Mesothelial cell of epicardium (in vitro differentiated cells): ENCODE results near the gene EPN3. TPM values are rescaled to one million over a fixed set of nuclear protein-coding genes. Genes with fewer than 3 reads are reported as not detected.
A peak's percentile ranks its signal among the peaks of the same experiment; 100 is the strongest.

Source experiments
- DNase-seq, 2 experiments: peaks; one replicate each; pipeline ENCODE4 v3.0.0; 2021; ENCODE audit warnings: low spot score in 2 of 2; ENCODE audit not compliant: unreplicated experiment in 2 of 2
- H3K27ac Mint-ChIP-seq: 2 replicates; pipeline ENCODE4 v1.8.0; 2021; ENCODE audit warnings: mixed read lengths
- H3K27me3 Mint-ChIP-seq: 2 replicates; pipeline ENCODE4 v1.8.0; 2021; ENCODE audit warnings: low read depth, mixed read lengths
- H3K36me3 Mint-ChIP-seq: 2 replicates; pipeline ENCODE4 v1.8.0; 2021; ENCODE audit warnings: mixed read lengths
- H3K4me1 Mint-ChIP-seq: 2 replicates; pipeline ENCODE4 v1.8.0; 2021; ENCODE audit warnings: mixed read lengths
- H3K4me3 Mint-ChIP-seq: 2 replicates; pipeline ENCODE4 v1.8.0; 2021; ENCODE audit warnings: mild to moderate bottlenecking, moderate library complexity, mixed read lengths
- H3K9me3 Mint-ChIP-seq: 2 replicates; pipeline ENCODE4 v1.8.0; 2021; ENCODE audit warnings: mixed read lengths
- CTCF ChIP-seq: fragments of 200-600 bp; sonication (generic); IDR thresholded peaks from one replicate; pipeline ENCODE4 v1.5.0; 2021; ENCODE audit warnings: antibody characterized with exemption; ENCODE audit not compliant: unreplicated experiment
- total RNA-seq: library from RNA; stranded (reverse); gene quantifications from 3 replicates; pipeline ENCODE4 v1.2.1, GENCODE V29; 2021

Gene EPN3
- total RNA-seq, 1 donor from 2014 or later = 15.1 TPM

GRCh38 chr17:50558581-50558940 lies 26.0 kb downstream of the EPN3 start:
- no peak for DNase-seq
- Mint-ChIP-seq H3K36me3 (peaks cover 4% of the 10 kb centered on the region), H3K4me3 (peak overlapping the region; percentile 73), H3K4me1 (peaks cover 20% of the 10 kb centered on the region), H3K9me3 (no peaks in the 10 kb centered on the region), H3K27me3 (peaks cover 56% of the 10 kb centered on the region), H3K27ac (no peak overlapping the region)
- no peak for TF ChIP-seq CTCF

- H3K4me3 Mint-ChIP-seq = peak overlapping the region; percentile 73
- peaks cover 4% of the 10 kb centered on the region for H3K36me3 Mint-ChIP-seq
- peaks cover 23% of the 10 kb centered on the region for H3K4me1 Mint-ChIP-seq
- no peak overlapping the region for H3K27ac Mint-ChIP-seq
- no peak for TF ChIP-seq CTCF
- H3K27me3 Mint-ChIP-seq = peaks cover 61% of the 10 kb centered on the region
- no peaks in the 10 kb centered on the region for H3K9me3 Mint-ChIP-seq
- peak in 1 of 2 experiments; percentile 50 for DNase-seq
These were observed 26.5 kb downstream of the EPN3 start for GRCh38 chr17:50558941-50559614.

- Mint-ChIP-seq H3K36me3 (peaks cover 4% of the 10 kb centered on the region), H3K27ac (no peak overlapping the region), H3K9me3 (no peaks in the 10 kb centered on the region), H3K27me3 (peaks cover 66% of the 10 kb centered on the region), H3K4me1 (peaks cover 28% of the 10 kb centered on the region), H3K4me3 (peak overlapping the region; percentile 73)
- DNase-seq = peak in 1 of 2 experiments; percentile 53
- TF ChIP-seq CTCF = no peak
These were observed 27.2 kb downstream of the EPN3 start for GRCh38 chr17:50559674-50560184.

GRCh38 chr17:50560185-50560824 lies 27.8 kb downstream of the EPN3 start, which contains the start of gene CACNA1G:
TSS of gene CACNA1G (plus strand) at chr17:50560715. CDS start at chr17:50561460, 745 bp downstream.
- H3K9me3 Mint-ChIP-seq = no peaks in the 10 kb centered on the region
- no peak for TF ChIP-seq CTCF
- DNase-seq = peak; percentile 90 to 95
- H3K4me3 Mint-ChIP-seq = peak within 1 kb of the TSS; percentile 73
- peak within 1 kb of the TSS; percentile 69 for H3K27ac Mint-ChIP-seq
- H3K36me3 Mint-ChIP-seq = peaks cover 2% of the 10 kb centered on the region
- peaks cover 71% of the 10 kb centered on the region for H3K27me3 Mint-ChIP-seq
- H3K4me1 Mint-ChIP-seq = peaks cover 33% of the 10 kb centered on the region

GRCh38 chr17:50560931-50561745 lies 28.6 kb downstream of the EPN3 start:
- Mint-ChIP-seq H3K4me1 (peaks cover 40% of the 10 kb centered on the region), H3K36me3 (no peaks in the 10 kb centered on the region), H3K27ac (no peak overlapping the region), H3K4me3 (peak overlapping the region; percentile 71), H3K27me3 (peaks cover 79% of the 10 kb centered on the region), H3K9me3 (no peaks in the 10 kb centered on the region)
- TF ChIP-seq CTCF = no peak
- DNase-seq = no peak
